Activated gamma-delta T cell treated with anti-CD3 and anti-CD28 coated beads, Interleukin-2, amount 50 U/mL, for 16 hours (primary cell): ENCODE results near the gene COMTD1.
A peak's percentile ranks its signal among the peaks of the same experiment; 100 is the strongest.

ENCODE experiments used
- DNase-seq: peaks from one replicate; pipeline ENCODE4 v3.0.0-alpha.2; 2020; ENCODE audit warnings: low read depth

COMTD1 gene

GRCh38 chr10:75245354-75246250 lies 9.8 kb upstream of the COMTD1 start:
- no peak for DNase-seq

- DNase-seq, result no peak
Observed at GRCh38 chr10:75244487-75245353, 9.0 kb upstream of the COMTD1 start.

- DNase-seq, result no peak
Observed at GRCh38 chr10:75243426-75243825, 7.7 kb upstream of the COMTD1 start.

- no peak for DNase-seq
Observed at GRCh38 chr10:75240329-75241076, 4.7 kb upstream of the COMTD1 start.

- DNase-seq, result no peak
Observed at GRCh38 chr10:75239096-75239790, 3.5 kb upstream of the COMTD1 start.

GRCh38 chr10:75238182-75239095 lies 2.7 kb upstream of the COMTD1 start:
- no peak for DNase-seq

- no peak for DNase-seq
Observed at GRCh38 chr10:75236178-75236825, 545 bp upstream of the COMTD1 start.

- no peak for DNase-seq
Observed at GRCh38 chr10:75234683-75235374, 928 bp downstream of the COMTD1 start.

GRCh38 chr10:75234017-75234682 lies 1.6 kb downstream of the COMTD1 start:
- peak; percentile 96 for DNase-seq

GRCh38 chr10:75233444-75234016 lies 2.2 kb downstream of the COMTD1 start:
- DNase-seq, result peak; percentile 7

- no peak for DNase-seq
Observed at GRCh38 chr10:75231672-75232581, 3.8 kb downstream of the COMTD1 start.

GRCh38 chr10:75230600-75231038 lies 5.1 kb downstream of the COMTD1 start:
- peak; percentile 94 for DNase-seq

- no peak for DNase-seq
Observed at GRCh38 chr10:75229971-75230370, 5.8 kb downstream of the COMTD1 start.

- no peak for DNase-seq
Observed at GRCh38 chr10:75228834-75229233, 6.9 kb downstream of the COMTD1 start.

- DNase-seq, result no peak
Observed at GRCh38 chr10:75228278-75228677, 7.5 kb downstream of the COMTD1 start.

- DNase-seq, result no peak
Observed at GRCh38 chr10:75226656-75227055, 9.1 kb downstream of the COMTD1 start.

- DNase-seq, result no peak
Observed at GRCh38 chr10:75226095-75226494, 9.7 kb downstream of the COMTD1 start.
